Sigmoid colon (tissue), 7 donors: Measurements from ENCODE around the gene PA2G4. TPM values are rescaled to one million over a fixed set of nuclear protein-coding genes. Genes with fewer than 3 reads are reported as not detected.
A peak's percentile ranks its signal among the peaks of the same experiment; 100 is the strongest.

ENCODE experiments used
- DNase-seq: peaks from one replicate; pipeline ENCODE4 v3.0.0-alpha.2; 2019
- H3K27ac ChIP-seq, 4 donors: fragments of 200-600 bp; sonication (generic); one replicate each; pipeline ENCODE4 v1.5.1; 2016 to 2019; ENCODE audit warnings: mild to moderate bottlenecking in 1 of 4
- H3K27me3 ChIP-seq, 3 donors: fragments of 200-600 bp; sonication (generic); one replicate each; pipeline ENCODE4 v1.5.1; 2019; ENCODE audit warnings: mild to moderate bottlenecking in 1 of 3
- H3K36me3 ChIP-seq, 4 donors: fragments of 200-600 bp; sonication (generic); one replicate each; pipeline ENCODE4 v1.5.1; 2016 to 2019
- H3K4me1 ChIP-seq, 4 donors: fragments of 200-600 bp; sonication (generic); one replicate each; pipeline ENCODE4 v1.5.1; 2017 to 2019
- H3K4me3 ChIP-seq, 4 donors: fragments of 200-600 bp; sonication (generic); one replicate each; pipeline ENCODE4 v1.5.1; 2017 to 2019; ENCODE audit warnings: mild to moderate bottlenecking in 2 of 4, moderate library complexity in 1 of 4
- H3K9me3 ChIP-seq, 4 donors: fragments of 200-600 bp in 3 of 4; sonication (generic) in 3 of 4; one replicate each; pipeline versions ENCODE4 v1.5.1 to v1.6.1; 2013 to 2019
- EP300 ChIP-seq, 4 donors: sonication (generic); formaldehyde crosslinking; IDR thresholded peaks; one replicate each; pipeline ENCODE4 v1.6.1; 2017; ENCODE audit warnings: antibody characterized with exemption in 4 of 4
- POLR2A ChIP-seq, 2 donors: fragments of 450-650 bp; IDR thresholded peaks; one replicate each; pipeline ENCODE4 v1.6.1; 2016; ENCODE audit warnings: antibody characterized with exemption in 2 of 2, mild to moderate bottlenecking in 2 of 2, moderate library complexity in 2 of 2
- POLR2AphosphoS5 ChIP-seq, 4 donors: sonication (generic); formaldehyde crosslinking; IDR thresholded peaks; one replicate each; pipeline ENCODE4 v1.6.1; 2017; ENCODE audit warnings: antibody characterized with exemption in 4 of 4
- WGBS, 2 donors: extraction: QIAGEN DNeasy Blood & Tissue Kit; methylation state at CpG; one replicate each; pipeline ENCODE4 v1.1.7; 2013; 5-methylcytosine and 5-hydroxymethylcytosine counted together
- intact Hi-C: fragments of 100-400 bp; cut with DNase I; formaldehyde crosslinking; loops from one replicate; pipeline ENCODE4 v1.15.1; 2023
- polyA plus RNA-seq, 3 donors: library from polyadenylated mRNA; stranded (reverse); fragments of 200-250 nt; gene quantifications; one replicate each; pipeline ENCODE4 v1.2.3, GENCODE V29; 2013
- total RNA-seq, 4 donors: library from RNA; depleted of rRNA; stranded (reverse); fragments of >200 nt; gene quantifications; one replicate each; pipeline ENCODE4 v1.1.0, GENCODE V29; 2016
- TF ChIP-seq, protein P1 (sequence below), 4 experiments: fragments of 450-650 bp in 3 of 4; fragments of 200-600 bp in 1 of 4; IDR thresholded peaks; one replicate each; pipeline ENCODE4 v1.5.1; 2016 to 2019; ENCODE audit warnings: antibody characterized with exemption in 4 of 4, mild to moderate bottlenecking in 3 of 4, moderate library complexity in 2 of 4
- donor health status: healthy with polysubstance abuse.
- donor health status: Bipolar disorder and iron deficiency.
- donor health status: healthy.

Gene PA2G4
- total and polyA plus RNA-seq, 7 donors, result 52.9 to 157 (median 106) TPM

GRCh38 chr12:56098592-56098991 lies 5.8 kb upstream of the PA2G4 start:
- no peak for DNase-seq
- intact Hi-C loops, result no loop called here
- Histone ChIP-seq H3K4me3 (no peak overlapping the region), H3K36me3 (no peaks in the 10 kb centered on the region), H3K9me3 (no peaks in the 10 kb centered on the region), H3K27me3 (peaks cover 0 to 5% (median 0%) of the 10 kb centered on the region in 3 donors), H3K4me1 (peaks cover 0 to 8% (median 3%) of the 10 kb centered on the region in 4 donors), H3K27ac (no peak overlapping the region)
- TF ChIP-seq POLR2A (IDR thresholded peaks at IDR 0.05) (no peak), POLR2AphosphoS5 (IDR thresholded peaks at IDR 0.05) (no peak), EP300 (IDR thresholded peaks at IDR 0.05) (no peak)
- TF ChIP-seq, protein P1, sequence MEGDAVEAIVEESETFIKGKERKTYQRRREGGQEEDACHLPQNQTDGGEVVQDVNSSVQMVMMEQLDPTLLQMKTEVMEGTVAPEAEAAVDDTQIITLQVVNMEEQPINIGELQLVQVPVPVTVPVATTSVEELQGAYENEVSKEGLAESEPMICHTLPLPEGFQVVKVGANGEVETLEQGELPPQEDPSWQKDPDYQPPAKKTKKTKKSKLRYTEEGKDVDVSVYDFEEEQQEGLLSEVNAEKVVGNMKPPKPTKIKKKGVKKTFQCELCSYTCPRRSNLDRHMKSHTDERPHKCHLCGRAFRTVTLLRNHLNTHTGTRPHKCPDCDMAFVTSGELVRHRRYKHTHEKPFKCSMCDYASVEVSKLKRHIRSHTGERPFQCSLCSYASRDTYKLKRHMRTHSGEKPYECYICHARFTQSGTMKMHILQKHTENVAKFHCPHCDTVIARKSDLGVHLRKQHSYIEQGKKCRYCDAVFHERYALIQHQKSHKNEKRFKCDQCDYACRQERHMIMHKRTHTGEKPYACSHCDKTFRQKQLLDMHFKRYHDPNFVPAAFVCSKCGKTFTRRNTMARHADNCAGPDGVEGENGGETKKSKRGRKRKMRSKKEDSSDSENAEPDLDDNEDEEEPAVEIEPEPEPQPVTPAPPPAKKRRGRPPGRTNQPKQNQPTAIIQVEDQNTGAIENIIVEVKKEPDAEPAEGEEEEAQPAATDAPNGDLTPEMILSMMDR (IDR thresholded peaks at IDR 0.05), result no peak
- WGBS, 2 donors, result 71 to 84% methylated on average over 3 of the region's 3 CpGs

DNA sequence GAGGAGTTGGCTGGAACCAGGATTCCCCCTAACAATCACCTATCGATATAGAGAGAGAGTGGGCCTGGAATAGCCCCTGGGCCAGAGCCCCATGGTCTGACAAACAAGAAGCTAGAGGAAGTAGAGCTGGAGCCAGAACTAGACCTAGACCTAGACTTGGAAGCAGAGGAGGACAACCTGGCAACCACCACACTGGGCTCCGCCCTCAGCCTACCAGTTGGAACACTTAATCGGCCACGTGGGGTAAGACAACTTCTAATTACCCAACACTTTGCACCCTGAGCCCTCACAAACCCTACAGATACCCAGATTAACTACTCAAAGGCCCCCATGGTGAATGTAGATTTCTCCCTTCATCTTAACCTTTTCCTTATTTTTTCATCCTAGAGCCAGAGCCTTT lies 4.6 kb upstream of the PA2G4 start:
- H3K36me3 ChIP-seq, result no peaks in the 10 kb centered on the region
- no peak for TF ChIP-seq POLR2A (IDR thresholded peaks at IDR 0.05)
- H3K4me1 ChIP-seq, result peaks cover 0 to 10% (median 5%) of the 10 kb centered on the region in 4 donors
- DNase-seq, result peak; percentile 9
- WGBS, 2 donors, result 76 to 88% methylated on average over 4 of the region's 4 CpGs
- H3K27ac ChIP-seq, result no peak overlapping the region
- H3K4me3 ChIP-seq, result no peak overlapping the region
- H3K9me3 ChIP-seq, result no peaks in the 10 kb centered on the region
- H3K27me3 ChIP-seq, result no peaks in the 10 kb centered on the region
- intact Hi-C loops, result loop anchor here (5.0 kb wide), 1 partner anchor 102 kb away; the partner anchor contains the start of gene SUOX

DNA sequence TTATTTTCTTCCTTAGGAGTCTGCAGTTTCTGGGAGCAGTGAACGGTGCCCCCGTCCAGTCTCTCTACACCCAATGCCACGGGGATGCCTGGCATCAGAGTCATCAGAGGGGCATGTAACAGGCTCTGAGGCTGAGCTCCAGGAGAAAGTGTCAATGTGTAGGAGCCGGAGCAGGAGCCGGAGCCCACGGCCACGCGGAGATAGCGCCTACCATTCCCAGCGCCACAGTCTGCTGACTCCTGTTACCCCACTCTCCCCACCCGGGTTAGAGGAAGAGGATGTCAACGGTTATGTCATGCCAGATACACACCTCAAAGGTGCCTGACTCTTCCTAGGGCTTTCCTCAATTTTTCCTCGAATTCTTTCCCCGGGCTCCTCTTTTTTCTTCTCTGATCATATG lies 3.3 kb upstream of the PA2G4 start:
- intact Hi-C loops, result loop anchor here (5.0 kb wide), 1 partner anchor 104 kb away; the partner anchor contains the start of gene SUOX
- Histone ChIP-seq H3K9me3 (no peaks in the 10 kb centered on the region), H3K36me3 (no peaks in the 10 kb centered on the region)

GRCh38 chr12:56102683-56103065 lies 1.7 kb upstream of the PA2G4 start:
- no peak overlapping the region for H3K4me3 ChIP-seq
- 58 to 78% methylated on average over 1 of the region's 1 CpG for WGBS, 2 donors
- H3K27ac ChIP-seq, result peak overlapping the region in 2 of 4 donors; percentile 86 to 93
- no peaks in the 10 kb centered on the region for H3K27me3 ChIP-seq
- peaks cover 3 to 12% (median 9%) of the 10 kb centered on the region in 4 donors for H3K36me3 ChIP-seq
- DNase-seq, result no peak
- H3K9me3 ChIP-seq, result no peaks in the 10 kb centered on the region
- H3K4me1 ChIP-seq, result peaks cover 0 to 27% (median 21%) of the 10 kb centered on the region in 4 donors
- TF ChIP-seq POLR2A (IDR thresholded peaks at IDR 0.05), result no peak
- no peak for TF ChIP-seq POLR2AphosphoS5 (IDR thresholded peaks at IDR 0.05)
- TF ChIP-seq, protein P1 (IDR thresholded peaks at IDR 0.05), result no peak
- TF ChIP-seq EP300 (IDR thresholded peaks at IDR 0.05), result no peak
- intact Hi-C loops, result loop anchor here (5.0 kb wide), 1 partner anchor 105 kb away; the partner anchor contains the start of gene SUOX

More for the DNA sequence above, 3.3 kb upstream of the PA2G4 start:
- DNase-seq, result no peak
- TF ChIP-seq POLR2AphosphoS5 (IDR thresholded peaks at IDR 0.05) (no peak), EP300 (IDR thresholded peaks at IDR 0.05) (no peak), POLR2A (IDR thresholded peaks at IDR 0.05) (no peak)
- TF ChIP-seq, protein P1 (IDR thresholded peaks at IDR 0.05), result no peak
- H3K27ac ChIP-seq, result no peak overlapping the region
- peaks cover 0 to 23% (median 17%) of the 10 kb centered on the region in 4 donors for H3K4me1 ChIP-seq
- H3K4me3 ChIP-seq, result no peak overlapping the region
- 82 to 89% methylated on average over 14 of the region's 14 CpGs for WGBS, 2 donors
- no peaks in the 10 kb centered on the region for H3K27me3 ChIP-seq

DNA sequence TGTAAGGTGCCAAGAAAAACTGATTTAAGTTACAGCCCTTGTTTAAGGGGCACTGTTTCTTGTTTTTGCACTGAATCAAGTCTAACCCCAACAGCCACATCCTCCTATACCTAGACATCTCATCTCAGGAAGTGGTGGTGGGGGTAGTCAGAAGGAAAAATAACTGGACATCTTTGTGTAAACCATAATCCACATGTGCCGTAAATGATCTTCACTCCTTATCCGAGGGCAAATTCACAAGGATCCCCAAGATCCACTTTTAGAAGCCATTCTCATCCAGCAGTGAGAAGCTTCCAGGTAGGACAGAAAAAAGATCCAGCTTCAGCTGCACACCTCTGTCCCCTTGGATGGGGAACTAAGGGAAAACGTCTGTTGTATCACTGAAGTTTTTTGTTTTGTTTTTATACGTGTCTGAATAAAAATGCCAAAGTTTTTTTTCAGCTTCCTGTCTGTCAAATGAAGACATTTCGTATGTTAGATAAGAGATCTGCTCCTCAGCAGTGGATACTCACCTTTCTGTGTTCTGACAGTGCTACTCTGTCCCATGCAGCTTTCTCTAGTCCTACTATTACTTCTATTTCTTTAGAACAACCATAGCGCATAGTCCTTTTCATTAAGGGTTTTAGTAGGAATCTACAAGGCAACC lies 1.2 kb upstream of the PA2G4 start:
- H3K9me3 ChIP-seq, result no peaks in the 10 kb centered on the region
- no peaks in the 10 kb centered on the region for H3K27me3 ChIP-seq
- peaks cover 8 to 17% (median 12%) of the 10 kb centered on the region in 4 donors for H3K36me3 ChIP-seq
- WGBS, 2 donors, result 30 to 40% methylated on average over 6 of the region's 6 CpGs
- DNase-seq, result no peak
- intact Hi-C loops, result loop anchor here (5.0 kb wide), 1 partner anchor 106 kb away; the partner anchor contains the start of gene SUOX
- peak overlapping the region; percentile 67 to 91 (median 78) for H3K4me3 ChIP-seq
- peaks cover 0 to 27% (median 21%) of the 10 kb centered on the region in 4 donors for H3K4me1 ChIP-seq
- TF ChIP-seq POLR2A (IDR thresholded peaks at IDR 0.05) (no peak), EP300 (IDR thresholded peaks at IDR 0.05) (no peak), POLR2AphosphoS5 (IDR thresholded peaks at IDR 0.05) (no peak)
- TF ChIP-seq, protein P1 (IDR thresholded peaks at IDR 0.05), result no peak
- H3K27ac ChIP-seq, result peak overlapping the region; percentile 84 to 93 (median 86)
